NB4 (cell line): ENCODE results near the gene AOAH.

ENCODE experiments used
- MAX ChIP-seq: IDR thresholded peaks from 2 replicates; pipeline ENCODE4 v1.6.1; 2011; ENCODE audit warnings: low read depth, low read length
- POLR2A ChIP-seq: IDR thresholded peaks from 2 replicates; pipeline ENCODE4 v1.6.1; 2011; ENCODE audit warnings: mild to moderate bottlenecking; ENCODE audit not compliant: insufficient read length; ENCODE audit errors: extremely low read depth
- TF ChIP-seq, protein P1 (sequence below): IDR thresholded peaks from one replicate; pipeline ENCODE4 v1.5.1; 2012; ENCODE audit warnings: low read depth, low read length

GRCh38 chr7:36611703-36612102 lies 112.6 kb downstream of the AOAH start:
- TF ChIP-seq POLR2A (no peak), MAX (no peak)
- TF ChIP-seq, protein P1, sequence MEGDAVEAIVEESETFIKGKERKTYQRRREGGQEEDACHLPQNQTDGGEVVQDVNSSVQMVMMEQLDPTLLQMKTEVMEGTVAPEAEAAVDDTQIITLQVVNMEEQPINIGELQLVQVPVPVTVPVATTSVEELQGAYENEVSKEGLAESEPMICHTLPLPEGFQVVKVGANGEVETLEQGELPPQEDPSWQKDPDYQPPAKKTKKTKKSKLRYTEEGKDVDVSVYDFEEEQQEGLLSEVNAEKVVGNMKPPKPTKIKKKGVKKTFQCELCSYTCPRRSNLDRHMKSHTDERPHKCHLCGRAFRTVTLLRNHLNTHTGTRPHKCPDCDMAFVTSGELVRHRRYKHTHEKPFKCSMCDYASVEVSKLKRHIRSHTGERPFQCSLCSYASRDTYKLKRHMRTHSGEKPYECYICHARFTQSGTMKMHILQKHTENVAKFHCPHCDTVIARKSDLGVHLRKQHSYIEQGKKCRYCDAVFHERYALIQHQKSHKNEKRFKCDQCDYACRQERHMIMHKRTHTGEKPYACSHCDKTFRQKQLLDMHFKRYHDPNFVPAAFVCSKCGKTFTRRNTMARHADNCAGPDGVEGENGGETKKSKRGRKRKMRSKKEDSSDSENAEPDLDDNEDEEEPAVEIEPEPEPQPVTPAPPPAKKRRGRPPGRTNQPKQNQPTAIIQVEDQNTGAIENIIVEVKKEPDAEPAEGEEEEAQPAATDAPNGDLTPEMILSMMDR, result no peak
